ENCODE data around the gene TNPO1. TPM values are rescaled to one million over a fixed set of nuclear protein-coding genes. Genes with fewer than 3 reads are reported as not detected.

Gene TNPO1
- total RNA-seq, 1 donor from 2014 or later = 172 TPM

DNA sequence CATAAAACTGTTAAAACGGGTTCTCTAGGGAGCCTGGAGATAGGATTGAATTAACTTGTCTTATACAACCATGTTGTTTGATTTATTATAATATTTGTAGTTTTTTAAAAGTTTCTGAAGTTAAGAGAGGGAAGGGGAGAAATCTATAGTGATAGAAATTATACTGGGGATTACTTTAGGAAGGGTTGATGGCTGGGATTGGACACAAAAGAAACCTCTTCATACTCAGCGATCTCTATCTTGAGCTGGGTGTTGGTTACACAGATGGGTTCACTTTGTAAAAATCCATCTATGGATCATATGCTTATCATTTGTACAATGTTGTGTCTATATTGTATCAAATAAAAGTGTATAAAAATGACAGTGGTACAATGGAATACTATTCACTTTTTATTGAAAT is 30.0 kb downstream of the TNPO1 start:
- Mint-ChIP-seq H3K36me3 (ENCODE audit: low read depth) (peaks cover 2% of the 10 kb centered on the region), H3K27ac (ENCODE audit: unreplicated experiment) (no peak overlapping the region), H3K4me3 (peak overlapping the region; percentile 62)

DNA sequence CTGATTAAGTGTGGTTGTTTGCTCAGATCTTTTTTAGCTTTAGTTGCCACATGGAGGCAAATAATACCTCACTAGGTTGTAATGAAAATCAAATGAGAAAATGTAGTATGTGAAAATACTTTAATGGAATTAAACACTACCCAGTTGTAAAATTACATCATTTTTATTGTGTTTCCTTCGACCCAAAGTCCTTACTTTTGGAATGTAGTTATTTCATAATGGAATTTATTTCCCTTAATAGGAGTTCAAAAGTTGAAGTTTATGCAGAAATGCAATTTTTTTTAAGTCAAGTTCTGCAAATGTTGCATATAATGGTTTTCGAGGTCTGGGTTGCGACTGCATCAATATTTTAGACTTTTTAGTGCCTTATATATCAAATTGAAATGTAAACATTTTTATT is 31.0 kb downstream of the TNPO1 start:
- peak overlapping the region; percentile 99 for H3K4me3 Mint-ChIP-seq

More for the DNA sequence above, 30.0 kb downstream of the TNPO1 start:
- Mint-ChIP-seq H3K27me3 (ENCODE audit: low read depth) (no peaks in the 10 kb centered on the region), H3K9me3 (no peaks in the 10 kb centered on the region), H3K4me1 (peaks cover 57% of the 10 kb centered on the region)
- TF ChIP-seq, protein P1, sequence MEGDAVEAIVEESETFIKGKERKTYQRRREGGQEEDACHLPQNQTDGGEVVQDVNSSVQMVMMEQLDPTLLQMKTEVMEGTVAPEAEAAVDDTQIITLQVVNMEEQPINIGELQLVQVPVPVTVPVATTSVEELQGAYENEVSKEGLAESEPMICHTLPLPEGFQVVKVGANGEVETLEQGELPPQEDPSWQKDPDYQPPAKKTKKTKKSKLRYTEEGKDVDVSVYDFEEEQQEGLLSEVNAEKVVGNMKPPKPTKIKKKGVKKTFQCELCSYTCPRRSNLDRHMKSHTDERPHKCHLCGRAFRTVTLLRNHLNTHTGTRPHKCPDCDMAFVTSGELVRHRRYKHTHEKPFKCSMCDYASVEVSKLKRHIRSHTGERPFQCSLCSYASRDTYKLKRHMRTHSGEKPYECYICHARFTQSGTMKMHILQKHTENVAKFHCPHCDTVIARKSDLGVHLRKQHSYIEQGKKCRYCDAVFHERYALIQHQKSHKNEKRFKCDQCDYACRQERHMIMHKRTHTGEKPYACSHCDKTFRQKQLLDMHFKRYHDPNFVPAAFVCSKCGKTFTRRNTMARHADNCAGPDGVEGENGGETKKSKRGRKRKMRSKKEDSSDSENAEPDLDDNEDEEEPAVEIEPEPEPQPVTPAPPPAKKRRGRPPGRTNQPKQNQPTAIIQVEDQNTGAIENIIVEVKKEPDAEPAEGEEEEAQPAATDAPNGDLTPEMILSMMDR (conservative IDR thresholded peaks at IDR 0.05) = no peak
- DNase-seq (ENCODE audit: low read depth, low spot score) = no peak

DNA sequence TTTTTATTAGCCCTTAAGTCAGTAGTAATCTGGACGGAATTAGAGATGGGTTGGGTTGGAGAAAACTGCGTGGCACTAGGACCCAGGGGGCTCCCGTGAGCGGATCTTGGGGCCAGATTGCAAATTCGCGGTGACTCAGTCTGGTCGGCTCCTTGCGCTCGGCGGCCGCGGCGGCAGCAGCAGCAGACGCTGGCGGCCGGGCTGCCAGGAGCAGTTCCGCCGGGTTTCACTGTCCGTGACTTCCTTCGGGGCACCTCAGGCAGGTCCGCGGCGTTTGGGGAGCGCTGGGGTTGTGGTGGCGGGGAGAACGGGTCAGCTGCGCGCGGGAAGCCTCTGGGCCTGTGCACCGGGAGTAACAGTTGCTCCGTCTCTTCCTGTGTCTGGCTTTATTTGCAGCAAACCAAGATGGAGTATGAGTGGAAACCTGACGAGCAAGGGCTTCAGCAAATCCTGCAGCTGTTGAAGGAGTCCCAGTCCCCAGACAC is 31.6 kb downstream of the TNPO1 start:
- TF ChIP-seq, protein P1 (conservative IDR thresholded peaks at IDR 0.05) = peak; percentile 6
- H3K4me3 Mint-ChIP-seq = peak overlapping the region; percentile 99
- H3K27ac Mint-ChIP-seq (ENCODE audit: unreplicated experiment) = peak overlapping the region; percentile 99
- peaks cover 2% of the 10 kb centered on the region for H3K36me3 Mint-ChIP-seq (ENCODE audit: low read depth)
- H3K9me3 Mint-ChIP-seq = no peaks in the 10 kb centered on the region
- DNase-seq (ENCODE audit: low read depth, low spot score) = peak; percentile 73
- peaks cover 57% of the 10 kb centered on the region for H3K4me1 Mint-ChIP-seq
- no peaks in the 10 kb centered on the region for H3K27me3 Mint-ChIP-seq (ENCODE audit: low read depth)

More for the DNA sequence above, 31.0 kb downstream of the TNPO1 start:
- Mint-ChIP-seq H3K4me1 (peaks cover 61% of the 10 kb centered on the region), H3K9me3 (no peaks in the 10 kb centered on the region), H3K27me3 (ENCODE audit: low read depth) (no peaks in the 10 kb centered on the region), H3K36me3 (ENCODE audit: low read depth) (peaks cover 2% of the 10 kb centered on the region), H3K27ac (ENCODE audit: unreplicated experiment) (no peak overlapping the region)
- DNase-seq (ENCODE audit: low read depth, low spot score) = no peak
- TF ChIP-seq, protein P1 (conservative IDR thresholded peaks at IDR 0.05) = no peak

DNA sequence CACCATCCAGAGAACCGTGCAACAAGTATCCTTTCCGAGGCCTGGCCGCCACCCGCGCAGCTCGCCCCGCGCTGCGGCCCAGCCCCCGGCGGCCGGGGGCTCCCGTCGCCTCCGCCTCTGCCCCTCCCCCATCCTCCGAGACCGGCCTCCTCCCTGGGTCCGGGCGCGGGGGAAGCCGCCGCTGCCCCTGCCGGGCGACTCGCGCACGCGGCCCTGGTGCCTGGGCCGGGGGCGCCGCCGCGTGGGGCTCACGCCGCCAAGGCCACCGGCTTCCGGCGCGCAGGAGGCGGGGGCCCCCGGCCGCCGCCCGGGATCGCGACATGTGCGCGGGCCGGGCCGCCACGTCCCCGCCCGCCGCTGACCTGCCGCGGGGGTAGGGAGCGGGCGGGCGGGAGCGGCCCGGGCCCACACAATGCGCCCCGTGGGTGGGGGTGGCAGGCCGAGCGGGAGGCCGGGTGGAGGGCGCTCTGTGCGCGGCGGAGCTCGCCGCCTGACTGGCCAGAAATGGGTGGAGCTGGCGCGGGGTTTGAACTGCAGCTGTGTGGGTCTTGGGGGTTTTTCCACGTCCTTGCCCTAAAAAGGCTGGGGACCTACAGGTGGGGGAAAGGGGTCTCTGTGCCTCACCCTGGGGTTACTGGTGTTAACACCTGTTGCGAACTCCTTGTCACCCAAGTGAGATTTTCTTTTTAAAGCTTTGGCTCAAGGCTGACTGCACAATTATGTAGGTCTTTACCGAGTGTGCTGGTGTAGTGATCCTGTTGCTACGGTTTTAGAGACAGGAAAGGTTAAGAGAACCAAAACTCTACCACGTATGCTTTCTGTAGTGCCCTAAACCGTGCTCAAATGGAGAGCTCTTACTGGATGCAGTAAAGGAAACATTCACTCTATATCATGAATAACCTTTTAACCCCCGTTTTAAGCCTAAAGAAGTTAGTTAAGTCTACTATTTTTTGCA is 32.3 kb downstream of the TNPO1 start:
- Mint-ChIP-seq H3K4me1 (peaks cover 60% of the 10 kb centered on the region), H3K4me3 (peak overlapping the region; percentile 99), H3K27me3 (ENCODE audit: low read depth) (no peaks in the 10 kb centered on the region), H3K27ac (ENCODE audit: unreplicated experiment) (peak overlapping the region; percentile 99), H3K36me3 (ENCODE audit: low read depth) (peaks cover 7% of the 10 kb centered on the region), H3K9me3 (no peaks in the 10 kb centered on the region)
- peak; percentile 66 for DNase-seq (ENCODE audit: low read depth, low spot score)
- TF ChIP-seq, protein P1 (conservative IDR thresholded peaks at IDR 0.05) = no peak

DNA sequence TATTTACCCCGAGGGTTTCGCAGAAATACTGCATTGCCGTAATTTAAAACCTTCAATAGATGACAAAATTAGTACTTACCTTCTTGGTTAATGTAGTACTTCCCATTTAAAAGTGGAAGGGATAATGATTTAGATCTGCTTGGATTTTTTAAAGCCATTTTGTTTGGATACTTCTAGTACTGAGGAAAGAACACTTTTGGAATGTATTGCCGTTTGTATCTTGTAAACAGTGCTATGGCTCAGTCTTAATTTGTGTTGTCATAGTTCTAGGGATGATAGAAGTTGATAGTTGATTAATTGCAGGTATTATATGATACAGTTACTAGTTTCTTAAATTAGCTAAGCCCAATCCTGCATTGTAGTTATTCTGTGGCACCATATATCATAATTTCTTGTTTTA is 33.1 kb downstream of the TNPO1 start:
- Mint-ChIP-seq H3K4me3 (peak overlapping the region; percentile 99), H3K36me3 (ENCODE audit: low read depth) (peaks cover 7% of the 10 kb centered on the region), H3K27ac (ENCODE audit: unreplicated experiment) (no peak overlapping the region), H3K27me3 (ENCODE audit: low read depth) (no peaks in the 10 kb centered on the region), H3K4me1 (peaks cover 54% of the 10 kb centered on the region), H3K9me3 (no peaks in the 10 kb centered on the region)
- no peak for DNase-seq (ENCODE audit: low read depth, low spot score)
- TF ChIP-seq, protein P1 (conservative IDR thresholded peaks at IDR 0.05) = no peak

Measured in neural crest cell (in vitro differentiated cells).